Uterus (tissue), 4 donors: Measurements from ENCODE around the gene AUTS2. TPM values are rescaled to one million over a fixed set of nuclear protein-coding genes. Genes with fewer than 3 reads are reported as not detected.

Experiments
- DNase-seq, 2 donors: peaks; one replicate each; pipeline ENCODE4 v3.0.0-alpha.2; 2019 to 2020
- H3K27ac ChIP-seq, 2 donors: fragments of 200-600 bp; sonication (generic); 1 replicate in 1 of 2; 2 replicates in 1 of 2; pipeline ENCODE4 v1.5.1; 2016 to 2018
- H3K27me3 ChIP-seq, 2 donors: fragments of 200-600 bp; sonication (generic); one replicate each; pipeline ENCODE4 v1.5.1; 2018 to 2019; ENCODE audit warnings: control low read depth in 1 of 2
- H3K36me3 ChIP-seq, 2 donors: fragments of 200-600 bp; sonication (generic); one replicate each; pipeline ENCODE4 v1.5.1; 2019; ENCODE audit warnings: control low read depth in 1 of 2
- H3K4me1 ChIP-seq, 2 donors: fragments of 200-600 bp; sonication (generic); one replicate each; pipeline ENCODE4 v1.5.1; 2018 to 2019; ENCODE audit warnings: control low read depth in 1 of 2
- H3K4me3 ChIP-seq, 2 donors: fragments of 200-600 bp; sonication (generic); 1 replicate in 1 of 2; 2 replicates in 1 of 2; pipeline ENCODE4 v1.5.1; 2018 to 2019; ENCODE audit warnings: mild to moderate bottlenecking in 1 of 2
- H3K9me3 ChIP-seq, 2 donors: fragments of 200-600 bp; sonication (generic); one replicate each; pipeline ENCODE4 v1.5.1; 2019; ENCODE audit warnings: control low read depth in 1 of 2
- POLR2A ChIP-seq, 2 donors: fragments of 450-650 bp; IDR thresholded peaks; one replicate each; pipeline ENCODE4 v1.6.1; 2016; ENCODE audit warnings: antibody characterized with exemption in 2 of 2, mild to moderate bottlenecking in 1 of 2, moderate library complexity in 1 of 2
- intact Hi-C: fragments of 100-400 bp; cut with DNase I; formaldehyde crosslinking; loops from one replicate; pipeline ENCODE4 v1.15.1; 2023; ENCODE audit warnings: low total_unique reads
- total RNA-seq, 4 donors: library from RNA; depleted of rRNA in 3 of 4; stranded (reverse); fragments of >200 nt in 3 of 4; gene quantifications; one replicate each; pipeline versions ENCODE4 v1.1.0 to v1.2.4, GENCODE V29; 2014 to 2023
- TF ChIP-seq, protein P1 (sequence below), 4 experiments: fragments of 200-600 bp in 2 of 4; fragments of 450-650 bp in 2 of 4; sonication (generic) in 2 of 4; IDR thresholded peaks; one replicate each; pipeline ENCODE4 v1.5.1; 2016 to 2019; ENCODE audit warnings: antibody characterized with exemption in 4 of 4, mild to moderate bottlenecking in 2 of 4, moderate library complexity in 1 of 4
- donor health status: DM: yes; HTN: yes; CAD: no.

Gene AUTS2
- total RNA-seq, 4 donors from 2014 or later = 10.5 to 58.2 (median 30.0) TPM

DNA sequence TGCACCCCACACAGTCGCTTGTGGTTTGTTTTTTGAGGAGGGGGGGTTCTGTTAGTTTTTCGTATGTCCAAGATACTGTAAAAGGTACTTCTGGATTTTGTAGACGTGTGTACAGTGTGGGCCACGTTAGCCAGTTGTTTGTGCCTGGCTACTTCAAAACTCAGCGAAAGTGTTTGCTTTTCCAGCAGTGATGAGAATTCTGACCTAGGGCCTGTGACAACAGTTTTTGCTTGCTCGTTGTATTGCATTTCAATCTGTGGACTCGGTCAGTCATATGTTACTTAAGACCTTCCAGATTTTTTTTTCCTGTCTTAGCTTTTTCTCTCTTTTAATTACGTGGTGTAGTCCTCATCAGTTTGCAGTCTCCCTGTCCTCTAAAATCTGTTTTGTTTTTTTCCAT is 1194.8 kb downstream of the AUTS2 start:
- DNase-seq = no peak
- no peak for TF ChIP-seq POLR2A (IDR thresholded peaks at IDR 0.05)
- TF ChIP-seq, protein P1, sequence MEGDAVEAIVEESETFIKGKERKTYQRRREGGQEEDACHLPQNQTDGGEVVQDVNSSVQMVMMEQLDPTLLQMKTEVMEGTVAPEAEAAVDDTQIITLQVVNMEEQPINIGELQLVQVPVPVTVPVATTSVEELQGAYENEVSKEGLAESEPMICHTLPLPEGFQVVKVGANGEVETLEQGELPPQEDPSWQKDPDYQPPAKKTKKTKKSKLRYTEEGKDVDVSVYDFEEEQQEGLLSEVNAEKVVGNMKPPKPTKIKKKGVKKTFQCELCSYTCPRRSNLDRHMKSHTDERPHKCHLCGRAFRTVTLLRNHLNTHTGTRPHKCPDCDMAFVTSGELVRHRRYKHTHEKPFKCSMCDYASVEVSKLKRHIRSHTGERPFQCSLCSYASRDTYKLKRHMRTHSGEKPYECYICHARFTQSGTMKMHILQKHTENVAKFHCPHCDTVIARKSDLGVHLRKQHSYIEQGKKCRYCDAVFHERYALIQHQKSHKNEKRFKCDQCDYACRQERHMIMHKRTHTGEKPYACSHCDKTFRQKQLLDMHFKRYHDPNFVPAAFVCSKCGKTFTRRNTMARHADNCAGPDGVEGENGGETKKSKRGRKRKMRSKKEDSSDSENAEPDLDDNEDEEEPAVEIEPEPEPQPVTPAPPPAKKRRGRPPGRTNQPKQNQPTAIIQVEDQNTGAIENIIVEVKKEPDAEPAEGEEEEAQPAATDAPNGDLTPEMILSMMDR (IDR thresholded peaks at IDR 0.05) = no peak
- Histone ChIP-seq H3K36me3 (no peaks in the 10 kb centered on the region), H3K4me3 (no peak overlapping the region), H3K27ac (no peak overlapping the region), H3K27me3 (no peaks in the 10 kb centered on the region), H3K4me1 (no peaks in the 10 kb centered on the region), H3K9me3 (no peaks in the 10 kb centered on the region)
- intact Hi-C loops = no loop called here

DNA sequence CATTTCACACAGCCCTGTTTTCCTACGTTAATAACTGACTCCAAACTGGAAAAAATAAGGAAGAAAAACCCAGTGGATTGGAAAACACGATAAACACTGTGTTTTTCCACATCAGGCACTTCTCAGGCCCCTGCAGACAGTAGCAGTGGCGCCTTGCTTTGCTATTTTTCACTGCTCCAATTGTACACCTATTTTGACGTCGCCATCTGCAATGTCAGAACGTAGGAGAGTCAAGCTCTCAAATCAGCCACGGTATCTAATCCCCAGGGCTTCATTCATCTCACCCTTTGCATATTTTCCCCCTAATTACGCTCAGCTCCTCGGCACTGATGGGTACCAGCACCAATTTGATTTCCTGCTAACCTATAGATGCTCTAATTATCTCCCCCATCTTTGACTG is 1195.5 kb downstream of the AUTS2 start:
- no peak overlapping the region for H3K27ac ChIP-seq
- intact Hi-C loops = no loop called here
- TF ChIP-seq, protein P1 (IDR thresholded peaks at IDR 0.05) = no peak
- TF ChIP-seq POLR2A (IDR thresholded peaks at IDR 0.05) = no peak
- H3K4me1 ChIP-seq = no peaks in the 10 kb centered on the region
- no peaks in the 10 kb centered on the region for H3K27me3 ChIP-seq
- no peaks in the 10 kb centered on the region for H3K36me3 ChIP-seq
- no peak for DNase-seq
- H3K9me3 ChIP-seq = no peaks in the 10 kb centered on the region
- no peak overlapping the region for H3K4me3 ChIP-seq

DNA sequence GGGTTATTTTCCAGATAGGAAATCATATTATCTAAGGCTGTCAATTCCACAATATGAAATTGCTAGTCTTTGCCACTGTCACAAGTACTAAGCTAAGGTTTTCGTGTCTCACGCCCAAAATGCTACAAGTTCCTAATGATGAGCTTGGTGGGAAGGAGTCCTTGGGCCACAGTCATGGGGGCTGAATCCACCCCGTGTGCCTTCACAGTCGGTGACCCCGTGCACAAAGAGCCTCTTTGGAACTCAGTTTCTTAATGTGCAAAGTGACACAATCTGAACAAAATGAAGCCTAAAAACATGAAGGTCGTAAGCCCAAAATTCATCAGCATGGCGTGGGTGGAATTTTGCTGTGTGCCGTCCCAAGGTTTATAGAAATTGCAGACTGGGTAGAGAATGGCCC is 1196.7 kb downstream of the AUTS2 start:
- H3K9me3 ChIP-seq = peaks cover 0 to 5% of the 10 kb centered on the region in 2 donors
- H3K36me3 ChIP-seq = no peaks in the 10 kb centered on the region
- no peak overlapping the region for H3K27ac ChIP-seq
- no peak for DNase-seq
- no peaks in the 10 kb centered on the region for H3K27me3 ChIP-seq
- H3K4me1 ChIP-seq = no peaks in the 10 kb centered on the region
- H3K4me3 ChIP-seq = no peak overlapping the region
- intact Hi-C loops = no loop called here
- TF ChIP-seq, protein P1 (IDR thresholded peaks at IDR 0.05) = no peak
- no peak for TF ChIP-seq POLR2A (IDR thresholded peaks at IDR 0.05)

DNA sequence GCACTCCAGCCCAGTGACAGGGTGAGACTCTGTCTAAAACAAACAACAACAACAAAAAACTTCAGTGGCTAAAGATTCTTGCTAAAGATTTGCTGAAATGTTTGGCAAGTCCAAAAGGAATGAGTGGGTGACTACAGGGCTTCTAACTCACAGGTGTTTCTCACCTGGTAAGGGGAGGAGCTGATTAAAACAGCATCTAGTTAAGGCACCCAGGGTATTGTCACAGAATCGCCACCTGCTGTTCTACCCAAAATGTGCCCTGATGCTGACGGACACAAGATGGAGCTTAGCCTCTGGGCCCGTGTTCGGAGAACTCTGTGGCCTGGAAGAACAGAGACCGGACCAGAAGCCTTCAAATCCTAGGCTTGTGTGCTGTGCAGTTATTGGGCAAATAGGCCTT is 1197.7 kb downstream of the AUTS2 start:
- Histone ChIP-seq H3K36me3 (no peaks in the 10 kb centered on the region), H3K4me3 (no peak overlapping the region), H3K4me1 (no peaks in the 10 kb centered on the region), H3K27me3 (no peaks in the 10 kb centered on the region), H3K27ac (no peak overlapping the region), H3K9me3 (peaks cover 0 to 12% of the 10 kb centered on the region in 2 donors)
- TF ChIP-seq, protein P1 (IDR thresholded peaks at IDR 0.05) = no peak
- TF ChIP-seq POLR2A (IDR thresholded peaks at IDR 0.05) = no peak
- intact Hi-C loops = no loop called here
- no peak for DNase-seq

DNA sequence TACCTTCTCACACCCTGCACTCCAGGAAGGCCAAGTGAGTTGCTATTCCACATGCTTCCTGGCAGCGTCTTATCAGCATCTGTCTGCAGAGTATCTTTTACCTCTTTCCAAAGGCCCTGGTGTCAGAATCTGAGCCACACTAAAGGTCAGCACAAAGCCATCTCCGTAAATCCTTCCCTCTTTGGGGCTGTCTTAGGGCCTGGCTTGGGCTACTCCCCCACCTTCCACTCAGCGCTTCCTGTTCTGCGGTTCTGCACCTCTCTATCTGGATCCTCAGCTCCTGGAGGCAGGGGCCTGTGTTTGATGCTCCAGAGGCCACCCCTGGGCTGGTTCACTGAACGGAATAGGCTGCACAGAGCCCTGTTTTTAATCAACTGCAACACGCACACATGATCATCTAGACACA is 1198.8 kb downstream of the AUTS2 start:
- Histone ChIP-seq H3K27ac (no peak overlapping the region), H3K27me3 (no peaks in the 10 kb centered on the region), H3K4me3 (no peak overlapping the region), H3K9me3 (peaks cover 0 to 12% of the 10 kb centered on the region in 2 donors), H3K36me3 (no peaks in the 10 kb centered on the region), H3K4me1 (no peaks in the 10 kb centered on the region)
- intact Hi-C loops = no loop called here
- TF ChIP-seq, protein P1 (IDR thresholded peaks at IDR 0.05) = no peak
- no peak for TF ChIP-seq POLR2A (IDR thresholded peaks at IDR 0.05)
- no peak for DNase-seq
